HG02884 (cell line): ENCODE results near the gene DEFB132.
A peak's percentile ranks its signal among the peaks of the same experiment; 100 is the strongest.

Experiments
- ATAC-seq: cut with Tn5 transposase; IDR thresholded peaks from one replicate; pipeline ENCODE4 v1.9.1; 2021; ENCODE audit warnings: mild to moderate bottlenecking, moderate library complexity; ENCODE audit not compliant: unreplicated experiment

The DEFB132 gene

GRCh38 chr20:263701-264100, 6.2 kb downstream of the DEFB132 start:
- no peak for ATAC-seq

GRCh38 chr20:266596-267562, 9.4 kb downstream of the DEFB132 start:
- ATAC-seq: peak; percentile 85

GRCh38 chr20:270517-270916, 13.0 kb downstream of the DEFB132 start:
- no peak for ATAC-seq

GRCh38 chr20:271069-271468, 13.5 kb downstream of the DEFB132 start:
- no peak for ATAC-seq

- no peak for ATAC-seq
These were observed 14.0 kb downstream of the DEFB132 start for GRCh38 chr20:271528-271927.

GRCh38 chr20:272718-273117, 15.2 kb downstream of the DEFB132 start:
- ATAC-seq: no peak

GRCh38 chr20:273884-274283, 16.4 kb downstream of the DEFB132 start:
- no peak for ATAC-seq

GRCh38 chr20:275791-276190, 18.3 kb downstream of the DEFB132 start:
- no peak for ATAC-seq

GRCh38 chr20:276620-277495, 19.3 kb downstream of the DEFB132 start:
- ATAC-seq: no peak

- no peak for ATAC-seq
These were observed 19.9 kb downstream of the DEFB132 start for GRCh38 chr20:277496-277781.

GRCh38 chr20:278181-278580, 20.7 kb downstream of the DEFB132 start:
- ATAC-seq: no peak

- no peak for ATAC-seq
These were observed 21.4 kb downstream of the DEFB132 start for GRCh38 chr20:278607-279571.

GRCh38 chr20:284172-284571, 26.6 kb downstream of the DEFB132 start:
- ATAC-seq: no peak

GRCh38 chr20:286508-286907, 29.0 kb downstream of the DEFB132 start:
- no peak for ATAC-seq

- ATAC-seq: no peak
These were observed 31.6 kb downstream of the DEFB132 start for GRCh38 chr20:288956-289692.

- ATAC-seq: no peak
These were observed 32.2 kb downstream of the DEFB132 start for GRCh38 chr20:289693-290083.

- peak; percentile 82 for ATAC-seq
These were observed 32.7 kb downstream of the DEFB132 start, which contains the start of gene C20orf96 for GRCh38 chr20:290084-290831. C20orf96 (minus strand) TSS chr20:290750; CDS start chr20:290610, 140 bp downstream.

GRCh38 chr20:294602-295001, 37.1 kb downstream of the DEFB132 start:
- ATAC-seq: no peak

- no peak for ATAC-seq
These were observed 38.3 kb downstream of the DEFB132 start for GRCh38 chr20:295804-296203.
